HepG2 (cell line): Measurements from ENCODE around the gene BUD23. TPM values are rescaled to one million over a fixed set of nuclear protein-coding genes. Genes with fewer than 3 reads are reported as not detected.

ENCODE experiments used
- CREBL2 ChIP-seq: sonication (generic); formaldehyde crosslinking; IDR thresholded peaks from 2 replicates; pipeline ENCODE4 v1.8.1; 2023; ENCODE audit warnings: missing genetic modification reagents, mild to moderate bottlenecking, borderline replicate concordance
- GABPB1 ChIP-seq: IDR thresholded peaks from 2 replicates; pipeline ENCODE4 v1.6.1; 2016; ENCODE audit warnings: mild to moderate bottlenecking, missing genetic modification reagents, moderate library complexity, missing compliant biosample characterization
- GLI4 ChIP-seq: sonication (generic); formaldehyde crosslinking; IDR thresholded peaks from 2 replicates; pipeline ENCODE4 v1.5.1; 2020; ENCODE audit warnings: missing genetic modification reagents, mild to moderate bottlenecking, moderate library complexity, borderline replicate concordance
- HNF1B ChIP-seq: sonication (generic); formaldehyde crosslinking; IDR thresholded peaks from 2 replicates; pipeline ENCODE4 v1.5.1; 2020; ENCODE audit warnings: mild to moderate bottlenecking, moderate library complexity, missing genetic modification reagents
- IRX3 ChIP-seq: sonication (generic); formaldehyde crosslinking; IDR thresholded peaks from 2 replicates; pipeline ENCODE4 v1.8.1; 2023; ENCODE audit warnings: mild to moderate bottlenecking, low read depth, missing genetic modification reagents, borderline replicate concordance
- KLF16 ChIP-seq, 2 experiments: sonication (generic) in 1 of 2; formaldehyde crosslinking in 1 of 2; IDR thresholded peaks; 2 replicates each; pipeline versions ENCODE4 v1.6.1 to v1.8.0; 2016 to 2023; ENCODE audit warnings: missing genetic modification reagents in 2 of 2, missing compliant biosample characterization in 1 of 2
- KLF6 ChIP-seq: IDR thresholded peaks from 2 replicates; pipeline ENCODE4 v1.8.0; 2016; ENCODE audit warnings: missing biosample characterization, missing genetic modification reagents
- MED1 ChIP-seq: sonication (generic); formaldehyde crosslinking; IDR thresholded peaks from 2 replicates; pipeline ENCODE4 v1.4.0; 2020; ENCODE audit warnings: missing genetic modification reagents
- MYC ChIP-seq: sonication (generic); formaldehyde crosslinking; IDR thresholded peaks from 2 replicates; pipeline ENCODE4 v1.9.0; 2021; ENCODE audit warnings: missing genetic modification reagents, borderline replicate concordance
- NFYC ChIP-seq: IDR thresholded peaks from 2 replicates; pipeline ENCODE4 v1.6.1; 2016; ENCODE audit warnings: missing genetic modification reagents, missing compliant biosample characterization
- PREB ChIP-seq: sonication (generic); formaldehyde crosslinking; IDR thresholded peaks from 2 replicates; pipeline ENCODE4 v1.4.0; 2020; ENCODE audit warnings: missing genetic modification reagents
- SOX6 ChIP-seq, 2 experiments: fragments of 450-650 bp in 1 of 2; sonication (generic) in 1 of 2; formaldehyde crosslinking in 1 of 2; IDR thresholded peaks; 2 replicates each; pipeline versions ENCODE4 v1.4.0 to v1.6.1; 2017 to 2020; ENCODE audit warnings: antibody characterized with exemption in 1 of 2, mild to moderate bottlenecking in 1 of 2, missing genetic modification reagents in 1 of 2
- STAT5B ChIP-seq: sonication (generic); formaldehyde crosslinking; IDR thresholded peaks from 2 replicates; pipeline ENCODE4 v1.4.0; 2020; ENCODE audit warnings: missing genetic modification reagents
- TOE1 ChIP-seq: sonication (generic); formaldehyde crosslinking; IDR thresholded peaks from 2 replicates; pipeline ENCODE4 v1.4.0; 2020; ENCODE audit warnings: mild to moderate bottlenecking, missing genetic modification reagents
- ZBED4 ChIP-seq: sonication (generic); formaldehyde crosslinking; IDR thresholded peaks from 2 replicates; pipeline ENCODE4 v1.4.0; 2020; ENCODE audit warnings: missing genetic modification reagents, borderline replicate concordance
- ZFP36L2 ChIP-seq: sonication (generic); formaldehyde crosslinking; IDR thresholded peaks from 2 replicates; pipeline ENCODE4 v1.4.0; 2020; ENCODE audit warnings: missing genetic modification reagents
- ZFP37 ChIP-seq: sonication (generic); formaldehyde crosslinking; IDR thresholded peaks from 2 replicates; pipeline ENCODE4 v1.4.0; 2020; ENCODE audit warnings: missing genetic modification reagents, borderline replicate concordance
- ZKSCAN1 ChIP-seq: fragments of 150-350 bp; IDR thresholded peaks from 2 replicates; pipeline ENCODE4 v1.6.1; 2014; ENCODE audit warnings: low read length
- ZNF10 ChIP-seq: sonication (generic); formaldehyde crosslinking; IDR thresholded peaks from 2 replicates; pipeline ENCODE4 v1.4.0; 2020; ENCODE audit warnings: mild to moderate bottlenecking, low read depth, missing genetic modification reagents, borderline replicate concordance
- ZNF570 ChIP-seq: sonication (generic); formaldehyde crosslinking; IDR thresholded peaks from 2 replicates; pipeline ENCODE4 v1.4.0; 2020; ENCODE audit warnings: mild to moderate bottlenecking, missing genetic modification reagents, borderline replicate concordance
- ZNF784 ChIP-seq: sonication (generic); formaldehyde crosslinking; IDR thresholded peaks from 2 replicates; pipeline ENCODE4 v1.5.1; 2020; ENCODE audit warnings: missing genetic modification reagents, mild to moderate bottlenecking, borderline replicate concordance
- polyA plus RNA-seq, 8 experiments: library from polyadenylated mRNA; depleted of rRNA in 3 of 8; stranded (reverse) in 7 of 8; unstranded in 1 of 8; fragments of >200 nt; fragmentation: Illumina TruSeq in 4 of 8; extraction: Trizol in 4 of 8; gene quantifications; 2 replicates each; pipeline versions ENCODE4 v1.2.1 to v1.2.3, GENCODE V29; 2011 to 2016; ENCODE audit warnings: low read depth in 4 of 8, missing spikeins in 1 of 8, mixed read lengths in 1 of 8; ENCODE audit not compliant: insufficient read depth in 1 of 8
- total RNA-seq, 5 experiments: library from RNA; depleted of rRNA; stranded (reverse); fragments of >200 nt; fragmentation: Illumina TruSeq; extraction: Trizol; gene quantifications; 2 replicates each; pipeline ENCODE4 v1.2.3, GENCODE V29; 2016; ENCODE audit warnings: low read depth in 1 of 5

BUD23 gene
- total and polyA plus RNA-seq, 2 of the 13 experiments (the other 11 are each of a cell fraction or from before 2014, with no cell fraction given), result 47.5 to 54.5 TPM

GRCh38 chr7:73734619-73735527 lies 51.5 kb downstream of the BUD23 start (continued):
- TF ChIP-seq ZNF784 (no peak), STAT5B (CRISPR knock-in tag) (no peak), NFYC (CRISPR knock-in tag) (0 out of 2 replicates have a peak, but pooled peaks have one; percentile 22), SOX6 (IDR thresholded peaks at IDR 0.05) (no peak), SOX6 (CRISPR knock-in tag; IDR thresholded peaks at IDR 0.05) (no peak), ZNF570 (CRISPR knock-in tag) (no peak), ZKSCAN1 (no peak), GLI4 (CRISPR knock-in tag) (no peak), KLF16 (CRISPR knock-in tag; IDR thresholded peaks at IDR 0.05) (0 out of 4 replicates have a peak, but pooled peaks of 1 of the 2 experiments have one; percentile 44), ZNF10 (CRISPR knock-in tag) (no peak), TOE1 (no peak), MED1 (0 out of 2 replicates have a peak, but pooled peaks have one; percentile 19), CREBL2 (CRISPR knock-in tag) (no peak), ZBED4 (CRISPR knock-in tag) (no peak), IRX3 (CRISPR knock-in tag) (no peak), MYC (peak; percentile 32; the same call in 1 of the 2 replicates), GABPB1 (CRISPR knock-in tag) (peak; percentile 79), ZFP37 (CRISPR knock-in tag) (no peak), ZFP36L2 (CRISPR knock-in tag) (no peak), KLF6 (CRISPR knock-in tag) (no peak), HNF1B (0 out of 2 replicates have a peak, but pooled peaks have one; percentile 62), PREB (no peak)
